ENCODE results near the gene TTLL7.

DNA sequence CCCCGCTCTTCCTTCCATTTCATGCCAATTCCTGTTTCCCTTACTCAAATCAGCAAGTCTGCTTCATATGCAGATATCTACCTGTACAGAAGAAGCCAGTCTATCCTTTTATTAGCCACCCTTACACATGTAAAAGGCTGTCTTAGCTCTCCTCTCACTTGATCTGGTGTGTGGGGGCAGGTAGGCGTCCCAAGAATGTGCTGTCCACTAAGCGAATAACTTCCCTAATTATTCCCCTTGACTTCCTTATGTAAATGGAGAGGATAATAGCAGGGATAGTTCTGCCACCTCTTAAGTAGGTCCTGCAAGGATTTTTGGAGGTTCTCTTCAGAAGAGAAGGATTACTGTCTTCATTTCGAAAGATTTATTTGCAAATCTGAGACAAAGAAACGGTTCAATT lies 160.4 kb downstream of the TTLL7 start:
- TF ChIP-seq POLR2A (IDR thresholded peaks at IDR 0.05) (no peak), POLR2AphosphoS5 (IDR thresholded peaks at IDR 0.05) (no peak)
- TF ChIP-seq, protein P1, sequence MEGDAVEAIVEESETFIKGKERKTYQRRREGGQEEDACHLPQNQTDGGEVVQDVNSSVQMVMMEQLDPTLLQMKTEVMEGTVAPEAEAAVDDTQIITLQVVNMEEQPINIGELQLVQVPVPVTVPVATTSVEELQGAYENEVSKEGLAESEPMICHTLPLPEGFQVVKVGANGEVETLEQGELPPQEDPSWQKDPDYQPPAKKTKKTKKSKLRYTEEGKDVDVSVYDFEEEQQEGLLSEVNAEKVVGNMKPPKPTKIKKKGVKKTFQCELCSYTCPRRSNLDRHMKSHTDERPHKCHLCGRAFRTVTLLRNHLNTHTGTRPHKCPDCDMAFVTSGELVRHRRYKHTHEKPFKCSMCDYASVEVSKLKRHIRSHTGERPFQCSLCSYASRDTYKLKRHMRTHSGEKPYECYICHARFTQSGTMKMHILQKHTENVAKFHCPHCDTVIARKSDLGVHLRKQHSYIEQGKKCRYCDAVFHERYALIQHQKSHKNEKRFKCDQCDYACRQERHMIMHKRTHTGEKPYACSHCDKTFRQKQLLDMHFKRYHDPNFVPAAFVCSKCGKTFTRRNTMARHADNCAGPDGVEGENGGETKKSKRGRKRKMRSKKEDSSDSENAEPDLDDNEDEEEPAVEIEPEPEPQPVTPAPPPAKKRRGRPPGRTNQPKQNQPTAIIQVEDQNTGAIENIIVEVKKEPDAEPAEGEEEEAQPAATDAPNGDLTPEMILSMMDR (IDR thresholded peaks at IDR 0.05), result no peak
